Parathyroid adenoma (tissue), 2 donors: ENCODE results near the gene ZFAND3.

ENCODE experiments used
- H2AFZ ChIP-seq: fragments of 300-600 bp; sonication (generic); one replicate; pipeline ENCODE4 v1.7.0; 2017; ENCODE audit warnings: antibody characterized with exemption, mild to moderate bottlenecking
- H3K27ac ChIP-seq: fragments of 300-600 bp; sonication (generic); one replicate; pipeline ENCODE4 v1.7.0; 2017
- H3K27me3 ChIP-seq: fragments of 300-600 bp; sonication (generic); one replicate; pipeline ENCODE4 v1.7.0; 2017; ENCODE audit warnings: low read length; ENCODE audit not compliant: control insufficient read depth, insufficient read depth
- H3K36me3 ChIP-seq: fragments of 300-600 bp; sonication (generic); one replicate; pipeline ENCODE4 v1.7.0; 2017; ENCODE audit warnings: low read length; ENCODE audit not compliant: control insufficient read depth, insufficient read depth
- H3K4me1 ChIP-seq: fragments of 300-600 bp; sonication (generic); one replicate; pipeline ENCODE4 v1.7.0; 2017; ENCODE audit warnings: control low read depth
- H3K4me2 ChIP-seq: fragments of 300-600 bp; sonication (generic); one replicate; pipeline ENCODE4 v1.7.0; 2017; ENCODE audit warnings: low read length
- H3K4me3 ChIP-seq: fragments of 300-600 bp; sonication (generic); one replicate; pipeline ENCODE4 v1.7.0; 2017; ENCODE audit warnings: low read depth, low read length
- H3K79me2 ChIP-seq: fragments of 300-600 bp; sonication (generic); one replicate; pipeline ENCODE4 v1.7.0; 2017; ENCODE audit warnings: control low read depth
- H3K9ac ChIP-seq: fragments of 300-600 bp; sonication (generic); one replicate; pipeline ENCODE4 v1.7.0; 2017; ENCODE audit warnings: mild to moderate bottlenecking
- H3K9me3 ChIP-seq: fragments of 300-600 bp; sonication (generic); one replicate; pipeline ENCODE4 v1.7.0; 2017; ENCODE audit warnings: low read length; ENCODE audit not compliant: control insufficient read depth
- TF ChIP-seq, protein P1 (sequence below): fragments of 300-600 bp; sonication (generic); IDR thresholded peaks from one replicate; pipeline ENCODE4 v1.7.0; 2017; ENCODE audit warnings: antibody characterized with exemption, mild to moderate bottlenecking
- donor health status: primary hyperparathyroidism.

Gene ZFAND3

DNA sequence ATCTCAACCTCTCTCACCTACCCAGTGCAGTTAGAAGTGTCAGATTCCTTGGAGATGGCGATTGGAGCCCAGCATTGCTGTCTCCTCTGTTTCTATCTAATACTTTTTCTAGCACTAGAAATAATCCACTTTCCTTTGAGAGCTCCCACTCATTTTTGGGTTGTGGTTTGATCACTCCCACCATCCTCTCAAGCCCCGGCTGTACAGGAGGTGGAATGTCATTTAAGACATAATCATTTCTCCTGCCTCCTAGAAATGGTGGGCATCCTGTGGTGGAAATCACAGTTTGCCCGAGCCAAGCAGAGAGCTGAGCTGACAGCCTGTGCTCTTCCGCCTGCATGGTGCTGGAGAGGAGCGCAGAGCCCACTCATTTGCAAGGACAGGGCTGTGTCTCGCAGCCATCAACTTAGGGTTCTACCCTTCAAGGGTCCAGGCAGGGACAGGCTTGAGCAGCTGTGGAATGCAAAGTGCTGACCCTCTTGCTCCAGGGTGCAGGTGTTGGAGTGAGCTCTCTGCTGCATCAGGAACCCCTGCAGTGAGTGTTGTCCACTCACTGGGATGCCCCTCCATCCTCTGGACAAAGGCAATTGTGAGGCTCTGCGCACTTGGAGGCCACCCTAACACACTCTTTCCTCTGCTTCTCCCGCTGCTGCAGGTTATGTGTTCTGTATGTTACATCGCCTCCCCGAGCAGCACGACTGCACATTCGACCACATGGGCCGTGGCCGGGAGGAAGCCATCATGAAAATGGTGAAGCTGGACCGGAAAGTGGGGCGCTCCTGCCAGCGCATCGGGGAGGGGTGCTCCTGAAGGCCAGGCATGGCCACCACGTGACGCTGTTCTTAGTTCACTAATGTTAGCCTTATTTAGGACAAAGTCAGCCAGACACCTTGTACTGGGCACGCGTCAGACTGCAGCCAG lies 332.3 kb downstream of the ZFAND3 start:
- H3K79me2 ChIP-seq, result no peaks in the 10 kb centered on the region
- H3K9ac ChIP-seq, result no peak overlapping the region
- H3K36me3 ChIP-seq, result no peaks in the 10 kb centered on the region
- TF ChIP-seq, protein P1, sequence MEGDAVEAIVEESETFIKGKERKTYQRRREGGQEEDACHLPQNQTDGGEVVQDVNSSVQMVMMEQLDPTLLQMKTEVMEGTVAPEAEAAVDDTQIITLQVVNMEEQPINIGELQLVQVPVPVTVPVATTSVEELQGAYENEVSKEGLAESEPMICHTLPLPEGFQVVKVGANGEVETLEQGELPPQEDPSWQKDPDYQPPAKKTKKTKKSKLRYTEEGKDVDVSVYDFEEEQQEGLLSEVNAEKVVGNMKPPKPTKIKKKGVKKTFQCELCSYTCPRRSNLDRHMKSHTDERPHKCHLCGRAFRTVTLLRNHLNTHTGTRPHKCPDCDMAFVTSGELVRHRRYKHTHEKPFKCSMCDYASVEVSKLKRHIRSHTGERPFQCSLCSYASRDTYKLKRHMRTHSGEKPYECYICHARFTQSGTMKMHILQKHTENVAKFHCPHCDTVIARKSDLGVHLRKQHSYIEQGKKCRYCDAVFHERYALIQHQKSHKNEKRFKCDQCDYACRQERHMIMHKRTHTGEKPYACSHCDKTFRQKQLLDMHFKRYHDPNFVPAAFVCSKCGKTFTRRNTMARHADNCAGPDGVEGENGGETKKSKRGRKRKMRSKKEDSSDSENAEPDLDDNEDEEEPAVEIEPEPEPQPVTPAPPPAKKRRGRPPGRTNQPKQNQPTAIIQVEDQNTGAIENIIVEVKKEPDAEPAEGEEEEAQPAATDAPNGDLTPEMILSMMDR, result no peak
- no peak overlapping the region for H3K4me3 ChIP-seq
- no peak overlapping the region for H2AFZ ChIP-seq
- H3K4me2 ChIP-seq, result no peak overlapping the region
- no peak overlapping the region for H3K27ac ChIP-seq
- no peaks in the 10 kb centered on the region for H3K27me3 ChIP-seq
- H3K9me3 ChIP-seq, result no peaks in the 10 kb centered on the region
- H3K4me1 ChIP-seq, result no peaks in the 10 kb centered on the region

DNA sequence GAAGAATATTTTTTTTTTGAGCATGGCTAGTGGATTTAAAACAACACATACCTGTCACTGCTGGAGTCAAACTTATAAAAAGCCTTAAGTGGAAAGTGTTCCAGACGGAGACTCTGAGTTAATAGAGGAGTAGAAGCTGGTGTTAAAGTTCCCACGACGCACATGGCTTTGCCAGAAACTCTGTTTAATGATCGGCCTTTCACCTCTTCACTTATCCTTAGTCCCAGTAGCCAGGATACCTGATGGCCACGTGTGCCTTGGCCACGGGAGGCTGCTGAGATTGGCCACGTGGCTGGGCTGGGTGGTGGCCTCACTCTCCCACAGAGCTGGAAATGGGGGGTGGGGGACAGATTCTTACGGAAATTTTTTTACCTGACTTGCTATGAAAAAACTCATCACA lies 333.1 kb downstream of the ZFAND3 start:
- TF ChIP-seq, protein P1, result no peak
- H3K27me3 ChIP-seq, result no peaks in the 10 kb centered on the region
- H3K27ac ChIP-seq, result no peak overlapping the region
- H3K4me2 ChIP-seq, result no peak overlapping the region
- no peaks in the 10 kb centered on the region for H3K79me2 ChIP-seq
- no peaks in the 10 kb centered on the region for H3K4me1 ChIP-seq
- H3K9ac ChIP-seq, result no peak overlapping the region
- no peak overlapping the region for H2AFZ ChIP-seq
- no peak overlapping the region for H3K4me3 ChIP-seq
- no peaks in the 10 kb centered on the region for H3K9me3 ChIP-seq
- H3K36me3 ChIP-seq, result no peaks in the 10 kb centered on the region

DNA sequence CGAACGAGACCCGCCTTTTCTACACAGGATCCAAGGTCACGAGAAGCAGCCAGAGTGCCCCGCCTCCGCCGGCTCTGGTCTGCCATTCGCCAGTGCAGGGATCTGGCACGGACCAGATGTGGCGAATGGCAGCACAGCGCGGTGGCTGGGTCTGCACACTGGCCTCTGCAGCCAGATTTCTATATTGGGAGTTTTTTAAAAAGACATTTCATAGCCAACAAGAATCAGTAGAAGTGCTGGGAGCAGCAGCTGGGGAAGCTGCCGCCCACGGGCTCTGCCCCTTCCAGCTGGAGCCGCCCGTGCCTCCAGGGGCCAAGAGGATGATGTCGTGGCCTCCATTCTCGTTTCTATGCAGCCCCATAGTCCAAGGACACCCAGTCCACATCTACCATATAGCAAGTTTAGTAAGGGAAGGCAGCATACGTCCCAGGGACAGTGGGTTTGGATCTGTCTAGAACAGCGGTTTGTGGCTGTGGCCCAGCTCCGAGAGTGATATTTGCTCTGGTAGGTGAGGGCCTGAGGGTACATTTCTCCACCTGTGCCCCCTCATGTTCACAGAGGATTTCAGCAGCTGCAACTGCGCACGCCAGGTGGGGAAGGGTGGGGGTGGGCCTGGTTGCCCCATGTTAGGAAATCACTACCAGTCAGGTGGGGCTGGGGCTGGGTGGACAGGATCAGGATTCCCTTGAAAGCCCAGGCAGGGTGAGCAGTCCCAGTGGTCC lies 333.7 kb downstream of the ZFAND3 start:
- Histone ChIP-seq H3K27me3 (no peaks in the 10 kb centered on the region), H3K36me3 (no peaks in the 10 kb centered on the region), H3K79me2 (no peaks in the 10 kb centered on the region), H3K4me3 (no peak overlapping the region), H3K4me1 (no peaks in the 10 kb centered on the region), H3K9me3 (no peaks in the 10 kb centered on the region), H2AFZ (no peak overlapping the region), H3K27ac (no peak overlapping the region), H3K4me2 (no peak overlapping the region), H3K9ac (no peak overlapping the region)
- TF ChIP-seq, protein P1, result no peak

DNA sequence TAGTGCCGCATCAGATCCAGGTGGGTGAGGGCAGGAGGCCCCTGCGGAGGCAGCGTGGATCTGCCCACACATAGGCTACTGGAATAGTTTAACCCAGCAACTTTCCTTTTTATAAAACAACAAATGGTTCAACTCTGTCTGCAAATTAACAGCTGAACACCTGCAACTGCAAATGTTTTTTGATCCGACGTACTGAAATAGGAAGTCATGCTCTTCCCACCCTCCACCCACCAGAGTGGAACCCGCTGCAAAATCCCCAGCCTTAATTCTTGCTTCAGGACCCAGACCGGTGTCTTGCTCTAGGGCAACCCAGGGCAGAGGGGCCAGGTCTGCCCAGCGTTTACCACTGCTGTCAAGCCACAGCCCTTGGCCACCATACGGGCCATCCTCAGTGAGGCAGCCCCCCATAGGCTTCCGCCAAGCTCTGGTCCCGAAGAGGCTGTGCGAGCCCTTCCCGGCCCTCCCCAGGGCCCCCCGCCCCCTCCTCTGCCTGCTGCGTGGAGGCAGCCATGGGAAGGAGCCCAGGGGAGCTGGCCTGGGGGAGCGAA lies 334.3 kb downstream of the ZFAND3 start:
- no peaks in the 10 kb centered on the region for H3K79me2 ChIP-seq
- no peak overlapping the region for H3K4me3 ChIP-seq
- H3K4me1 ChIP-seq, result no peaks in the 10 kb centered on the region
- H3K27me3 ChIP-seq, result no peaks in the 10 kb centered on the region
- H2AFZ ChIP-seq, result no peak overlapping the region
- H3K4me2 ChIP-seq, result no peak overlapping the region
- H3K36me3 ChIP-seq, result no peaks in the 10 kb centered on the region
- TF ChIP-seq, protein P1, result no peak
- H3K9me3 ChIP-seq, result no peaks in the 10 kb centered on the region
- H3K27ac ChIP-seq, result no peak overlapping the region
- H3K9ac ChIP-seq, result no peak overlapping the region
